ENCODE results near the gene PIH1D1. TPM values are rescaled to one million over a fixed set of nuclear protein-coding genes. Genes with fewer than 3 reads are reported as not detected.

PIH1D1 gene
- total and polyA plus RNA-seq, 10 of the 15 experiments (the other 5 are each of a cell fraction or from before 2014, with no cell fraction given) = 16.1 to 153 (median 106) TPM

GRCh38 chr19:49415102-49415809 lies 36.4 kb downstream of the PIH1D1 start (continued):
- no peak for TF ChIP-seq BCLAF1 (IDR thresholded peaks at IDR 0.05)
- peak; percentile 86 for TF ChIP-seq SP1 (IDR thresholded peaks at IDR 0.05; ENCODE audit: low read depth, low read length)
- peak; percentile 71 to 91; a peak in 3 of 4 replicates for TF ChIP-seq BHLHE40 (IDR thresholded peaks at IDR 0.05; ENCODE audit: borderline replicate concordance in 1 of 2, low read depth in 2 of 2, low read length in 1 of 2)
- no peak for TF ChIP-seq PML (IDR thresholded peaks at IDR 0.05; ENCODE audit: low read length)
- peak; percentile 76 for TF ChIP-seq ATF7 (IDR thresholded peaks at IDR 0.05; ENCODE audit: low read depth)
- no peak for TF ChIP-seq POLR2AphosphoS5 (IDR thresholded peaks at IDR 0.05; ENCODE audit: low read length)
- peak; percentile 79 for TF ChIP-seq EED (IDR thresholded peaks at IDR 0.05; ENCODE audit: low read depth)
- no peak for TF ChIP-seq CHD4 (IDR thresholded peaks at IDR 0.05)
- no peak; the same call in 1 of the 2 replicates for TF ChIP-seq YBX1 (IDR thresholded peaks at IDR 0.05)
- peak; percentile 84; the same call in 1 of the 2 replicates for TF ChIP-seq BACH1 (IDR thresholded peaks at IDR 0.05; ENCODE audit: borderline replicate concordance)
- no peak for TF ChIP-seq NFYA (IDR thresholded peaks at IDR 0.05; ENCODE audit: borderline replicate concordance, low read depth, low read length)
- TF ChIP-seq MTA2 (IDR thresholded peaks at IDR 0.05; ENCODE audit: low read depth) = peak; percentile 96
- no peak for TF ChIP-seq NR2C2 (IDR thresholded peaks at IDR 0.05; ENCODE audit: borderline replicate concordance, control insufficient read depth, insufficient read length, low read depth)
- TF ChIP-seq POLR2A (IDR thresholded peaks at IDR 0.05; ENCODE audit: low read depth, low read length) = no peak
- TF ChIP-seq MAX (IDR thresholded peaks at IDR 0.05; ENCODE audit: low read depth, low read length) = no peak
- TF ChIP-seq HDAC6 (IDR thresholded peaks at IDR 0.05; ENCODE audit: unreplicated experiment) = no peak
- TF ChIP-seq ZNF687 (IDR thresholded peaks at IDR 0.05) = peak; percentile 56; the same call in 1 of the 2 replicates
- no peak for TF ChIP-seq ASH2L (IDR thresholded peaks at IDR 0.05; ENCODE audit: borderline replicate concordance, low read depth)
- TF ChIP-seq PBX3 (IDR thresholded peaks at IDR 0.05; ENCODE audit: insufficient replicate concordance, low read depth, low read length) = no peak
- peak; percentile 93 to 96; a peak in 3 of 4 replicates for TF ChIP-seq EP300 (IDR thresholded peaks at IDR 0.05; ENCODE audit: borderline replicate concordance in 1 of 2, control insufficient read depth in 1 of 2, low read depth in 2 of 2, low read length in 2 of 2)
